GM19395 (cell line): ENCODE measurements around the gene CXCR5.

Source experiments
- ATAC-seq: cut with Tn5 transposase; IDR thresholded peaks from one replicate; pipeline ENCODE4 v1.9.1; 2021; ENCODE audit warnings: mild to moderate bottlenecking, moderate library complexity; ENCODE audit not compliant: unreplicated experiment

CXCR5 gene

GRCh38 chr11:118911880-118912741 is 28.4 kb downstream of the CXCR5 start:
- ATAC-seq, result no peak

DNA sequence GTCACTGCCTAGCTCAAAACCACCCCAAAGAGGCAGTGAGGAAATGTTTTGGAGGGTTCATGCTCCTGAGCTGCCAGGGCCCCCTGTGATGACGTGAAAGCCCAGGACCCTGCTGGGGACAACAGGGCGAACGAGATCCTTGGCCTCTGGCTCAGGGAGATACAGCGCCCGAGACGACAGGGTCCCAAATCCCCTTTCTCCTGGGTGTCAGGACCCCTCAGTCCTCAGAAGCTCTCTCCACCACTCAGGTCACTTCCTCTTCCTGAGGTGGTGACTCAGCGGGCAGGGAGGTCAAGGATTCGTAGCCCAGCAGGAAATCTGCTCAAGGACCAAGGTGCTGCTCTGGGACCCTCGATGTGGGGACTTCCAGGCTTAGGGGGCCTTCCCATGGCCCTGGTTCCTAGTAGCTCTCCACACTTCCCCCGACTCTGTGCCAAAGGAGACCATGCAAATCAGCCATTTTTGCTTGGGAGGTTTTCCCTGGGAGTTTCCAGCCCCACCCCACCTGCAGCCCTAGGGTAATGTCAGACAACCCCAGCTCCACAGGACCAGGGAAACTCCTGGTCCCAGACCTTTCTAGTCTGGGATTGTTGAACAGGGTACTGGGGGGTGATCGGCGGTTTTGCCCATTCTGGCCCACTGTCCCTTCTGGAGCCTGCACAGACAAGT is 29.2 kb downstream of the CXCR5 start:
- no peak for ATAC-seq

- ATAC-seq, result no peak
Measured at GRCh38 chr11:118913411-118914125, 29.9 kb downstream of the CXCR5 start.

DNA sequence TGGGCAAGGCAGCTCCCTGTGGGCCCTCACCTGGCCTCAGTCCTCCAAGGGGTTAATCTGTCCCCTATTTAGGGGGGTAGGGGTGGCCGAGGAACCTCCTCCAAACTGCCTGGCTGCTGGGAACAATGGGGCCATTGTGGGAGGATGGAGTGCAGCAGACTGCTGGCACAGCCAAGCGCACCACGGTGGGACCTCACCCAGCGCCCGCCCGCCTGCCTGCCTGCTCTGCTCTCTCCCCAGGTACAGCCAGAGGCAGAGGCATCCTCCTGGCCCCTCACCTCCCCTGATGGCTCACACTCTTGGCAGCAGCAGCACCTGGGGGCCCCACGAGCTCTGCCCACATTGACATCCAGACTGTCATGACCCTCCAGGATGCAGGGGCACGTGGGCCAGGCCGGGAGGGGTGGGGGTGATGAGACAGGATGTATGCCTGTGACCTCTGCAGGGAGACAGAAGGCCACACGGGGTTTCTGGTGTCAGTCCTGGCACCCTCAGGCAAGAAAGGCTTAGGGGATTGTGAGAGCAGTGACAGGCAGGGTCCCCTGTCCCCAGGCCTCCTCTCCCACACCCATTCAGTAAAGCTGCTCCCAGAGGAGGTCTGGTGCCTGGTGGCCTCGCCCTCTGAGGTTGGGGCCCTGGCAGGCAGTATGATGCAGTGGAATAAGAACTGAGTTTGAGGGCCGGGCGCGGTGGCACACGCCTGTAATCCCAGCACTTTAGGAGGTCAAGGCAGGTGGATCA is 30.7 kb downstream of the CXCR5 start:
- no peak for ATAC-seq

GRCh38 chr11:118914987-118915386 is 31.3 kb downstream of the CXCR5 start:
- no peak for ATAC-seq

DNA sequence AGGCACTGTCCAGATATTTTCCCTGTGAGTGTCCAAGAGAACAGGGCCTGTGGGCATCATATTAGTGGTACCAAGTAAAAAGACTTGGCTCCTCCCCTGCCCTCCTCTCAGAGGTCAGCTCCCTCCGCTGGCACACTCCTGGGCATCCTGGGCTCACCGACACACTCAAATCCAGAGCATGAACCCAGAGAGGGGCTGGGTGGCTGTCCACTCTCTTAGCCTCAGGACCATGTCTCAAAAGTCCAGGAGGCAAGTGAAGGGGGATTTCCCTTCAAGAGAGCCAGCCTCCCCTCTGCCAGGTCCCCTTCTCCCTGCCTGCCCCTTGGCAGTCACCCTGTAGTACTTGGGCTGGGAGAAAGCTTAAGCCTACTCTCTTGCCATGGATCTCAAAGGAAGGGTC is 31.7 kb downstream of the CXCR5 start:
- no peak for ATAC-seq

GRCh38 chr11:118915941-118916841 is 32.5 kb downstream of the CXCR5 start:
- no peak for ATAC-seq

- ATAC-seq, result no peak
Measured at GRCh38 chr11:118916842-118917388, 33.2 kb downstream of the CXCR5 start.

DNA sequence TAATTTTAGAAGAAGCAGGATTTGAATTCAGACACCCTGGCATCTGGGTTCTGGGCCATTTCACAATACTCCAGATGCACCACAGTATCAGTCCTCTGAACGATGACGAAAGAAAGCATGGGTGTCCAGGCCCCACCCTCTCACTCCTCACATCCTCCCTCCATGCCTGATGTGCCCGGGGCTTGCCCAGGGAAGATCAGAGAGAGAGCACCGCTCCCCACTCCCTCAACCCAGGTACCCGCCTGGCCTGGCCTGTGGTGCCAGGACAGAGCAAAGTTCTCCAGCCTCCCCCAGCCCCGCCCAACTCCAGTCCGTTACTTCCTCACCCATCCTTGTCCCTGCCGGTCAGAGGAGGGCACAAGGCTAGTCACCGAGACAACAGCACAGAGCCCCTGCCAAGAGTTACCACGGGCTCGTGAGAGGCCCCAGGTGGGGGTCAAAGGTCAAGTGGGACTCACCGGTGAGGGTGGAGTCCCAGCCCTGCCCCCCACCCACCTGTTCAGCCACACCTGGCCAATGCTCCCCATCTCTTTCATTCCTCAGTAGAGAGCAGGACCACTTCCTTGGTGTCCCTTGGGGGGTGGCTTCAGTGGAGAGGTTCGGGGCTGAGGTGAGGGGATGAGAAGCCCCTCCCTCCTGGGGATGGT is 33.9 kb downstream of the CXCR5 start:
- ATAC-seq, result no peak

GRCh38 chr11:118918128-118918685 is 34.5 kb downstream of the CXCR5 start:
- no peak for ATAC-seq

DNA sequence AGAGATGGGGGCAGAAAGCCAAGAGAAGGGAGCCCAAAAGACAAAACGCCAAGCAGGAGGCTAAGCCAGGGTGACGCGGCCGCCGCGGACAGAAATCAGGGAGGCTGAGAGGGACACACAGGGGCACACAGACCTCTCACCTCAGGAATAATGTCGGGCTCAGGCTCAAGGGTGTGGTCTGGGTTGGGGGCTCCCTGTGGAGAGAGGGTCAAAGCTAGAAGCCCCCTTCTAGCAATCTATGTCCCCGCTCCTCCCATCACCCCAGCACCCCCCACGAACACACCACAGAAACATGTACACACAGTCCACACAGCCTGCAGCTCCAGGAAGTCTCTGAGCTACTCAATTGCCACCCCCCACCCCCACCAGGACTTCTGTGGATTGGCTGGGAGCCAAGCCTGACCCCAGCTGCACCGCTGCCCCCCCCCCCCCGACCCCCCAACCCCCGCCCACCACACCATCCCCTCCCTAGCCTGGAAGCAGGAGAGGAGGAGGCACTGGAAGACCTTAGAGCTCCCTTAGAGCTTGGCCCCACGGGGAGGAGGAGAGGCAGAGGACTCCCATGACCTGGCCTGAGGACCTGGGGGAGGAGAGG is 35.1 kb downstream of the CXCR5 start:
- ATAC-seq, result no peak

DNA sequence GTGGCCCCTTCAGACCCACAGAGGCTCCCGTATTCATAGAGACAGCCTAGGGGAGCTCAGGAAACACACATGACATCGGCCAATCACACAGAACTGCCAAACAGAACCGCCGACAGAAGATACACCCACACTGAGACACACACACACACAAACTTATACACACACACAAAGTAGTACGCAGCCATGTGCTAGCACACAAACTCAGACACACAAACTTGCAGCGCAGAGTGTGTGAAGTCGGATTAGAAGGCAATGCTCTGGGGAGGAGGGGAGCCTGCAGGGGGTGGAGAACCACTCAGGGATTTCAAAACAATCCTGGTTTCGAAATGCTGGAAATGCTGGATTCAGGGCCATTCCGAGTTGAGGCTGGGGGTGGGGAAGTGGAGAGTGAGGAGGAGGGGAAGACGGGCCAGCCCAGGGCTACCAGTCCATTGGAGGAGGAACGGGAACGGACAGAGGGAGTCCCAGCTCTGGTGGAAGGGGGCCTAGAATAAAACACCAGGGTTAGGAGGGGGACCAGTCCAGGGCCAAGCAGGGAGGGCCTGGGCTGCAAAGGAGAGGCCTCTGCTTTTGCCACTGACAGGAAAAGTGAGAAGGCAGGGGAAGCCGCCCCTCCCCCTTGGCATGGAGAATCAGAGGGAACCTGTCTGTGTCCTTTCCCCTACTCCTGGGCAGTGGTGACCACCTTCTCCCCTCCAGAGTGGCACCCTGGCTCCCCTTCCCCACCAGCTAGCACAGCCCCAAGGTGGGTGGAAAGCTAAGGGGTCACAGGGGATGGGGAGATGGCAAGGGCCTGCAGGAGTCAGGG is 37.6 kb downstream of the CXCR5 start:
- no peak for ATAC-seq

DNA sequence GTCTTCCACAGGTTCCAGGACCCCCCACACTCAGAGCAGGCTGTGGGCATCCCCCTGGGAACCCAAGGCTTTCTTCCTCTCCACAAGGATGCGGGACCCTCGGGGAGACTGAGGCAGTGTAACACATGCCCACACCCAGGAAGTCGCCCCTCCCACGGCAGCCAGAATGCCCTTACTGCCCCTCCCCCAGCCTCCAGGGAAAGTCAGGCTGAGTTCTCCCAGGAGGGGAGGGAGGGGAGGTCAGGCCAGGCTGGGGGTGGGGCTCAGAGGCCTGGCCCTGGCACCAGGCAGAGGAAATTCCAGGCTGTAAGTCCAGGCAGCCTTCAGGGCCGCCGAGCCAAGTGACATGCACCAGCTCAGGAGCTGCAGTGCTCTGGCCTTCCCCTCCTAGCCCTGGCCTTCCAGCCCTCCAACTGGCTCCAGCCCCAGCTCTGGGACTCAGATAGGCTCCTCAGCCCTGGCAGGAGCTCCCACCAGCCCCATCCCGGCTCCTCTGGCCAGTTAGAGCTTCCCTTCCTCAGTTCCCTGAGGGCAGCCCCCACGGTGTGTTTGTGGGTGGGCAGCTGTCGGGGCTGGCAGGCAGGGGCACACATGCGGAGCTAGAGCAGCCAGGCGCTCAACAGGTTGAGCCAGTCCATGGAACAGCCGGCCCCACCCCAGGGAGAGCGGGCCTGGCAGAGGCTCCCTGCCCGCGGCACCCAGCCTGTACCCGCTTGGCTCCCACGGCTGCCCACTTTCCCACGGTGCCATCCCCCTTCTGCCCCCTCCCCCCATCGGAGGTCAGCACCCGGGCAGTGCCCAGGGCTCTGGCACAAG is 38.4 kb downstream of the CXCR5 start:
- no peak for ATAC-seq

DNA sequence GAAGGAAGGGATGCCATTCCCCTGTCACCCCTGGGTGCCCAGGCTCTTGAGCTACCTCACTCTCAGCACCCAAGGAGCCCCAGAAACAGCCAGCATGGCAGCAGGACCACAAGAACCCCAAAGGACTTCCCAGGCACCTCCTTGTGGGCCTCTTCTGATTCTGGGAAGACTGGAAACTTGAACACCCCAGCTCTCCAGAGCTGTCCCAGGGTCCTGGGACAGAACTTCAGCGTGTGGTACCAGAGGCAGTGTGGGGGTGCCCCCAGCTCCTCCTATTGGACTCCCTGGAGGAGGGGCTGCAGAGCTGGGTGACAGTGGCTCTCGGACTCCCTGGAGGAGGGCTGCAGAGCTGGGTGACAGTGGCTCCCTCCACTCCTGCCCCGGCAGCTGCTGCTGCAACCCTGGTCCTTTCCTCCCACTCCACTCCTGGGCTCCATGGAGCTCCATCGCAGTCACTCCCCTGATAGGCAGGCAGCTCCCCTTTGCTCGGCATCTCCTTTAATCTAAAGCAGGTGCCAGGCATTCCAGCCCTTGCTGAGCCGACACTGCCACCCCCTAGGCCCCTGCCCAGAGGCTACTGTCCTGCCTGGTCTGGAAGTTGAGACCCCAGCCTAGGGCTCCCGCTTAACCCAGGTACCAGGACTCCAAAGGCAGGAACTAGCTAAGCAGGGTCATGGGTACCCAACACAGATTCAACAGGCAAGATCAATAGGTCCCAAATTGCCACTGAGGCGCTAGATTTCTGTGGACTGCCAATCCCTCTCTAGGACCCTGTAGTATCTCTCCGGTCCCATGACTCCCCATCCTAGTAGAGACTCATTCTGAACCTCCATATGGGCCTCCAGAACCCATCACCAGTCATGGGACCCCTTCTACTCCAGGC is 39.3 kb downstream of the CXCR5 start:
- no peak for ATAC-seq

- ATAC-seq, result no peak
Measured at GRCh38 chr11:118923721-118924587, 40.3 kb downstream of the CXCR5 start.
